Measurements from ENCODE around the gene MCC. TPM values are rescaled to one million over a fixed set of nuclear protein-coding genes. Genes with fewer than 3 reads are reported as not detected.

The MCC gene
- total RNA-seq, 1 experiment from 2014 or later = 7.6 TPM

DNA sequence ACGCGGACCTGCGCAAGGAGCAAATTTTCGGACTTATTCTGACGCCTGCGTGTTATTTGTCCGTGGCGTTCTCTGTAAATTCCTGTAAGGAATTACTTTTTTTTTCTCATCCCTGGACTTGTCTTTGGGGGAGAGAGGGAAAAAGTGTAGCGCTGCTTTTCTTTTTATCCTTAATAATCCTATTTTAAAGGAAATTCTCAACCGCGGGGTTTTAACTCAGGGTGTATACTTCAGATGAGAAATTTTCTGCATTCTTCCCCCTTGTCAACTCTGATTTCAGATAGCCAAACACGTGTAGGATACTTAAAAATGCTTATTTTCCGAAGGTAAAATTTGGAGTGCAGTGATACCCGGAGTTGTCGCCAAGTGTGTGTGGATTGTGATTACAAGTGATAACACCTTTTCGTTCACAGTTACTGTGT is 510.8 kb downstream of the MCC start:
- no peak overlapping the region for H3K27ac ChIP-seq (ENCODE audit: insufficient read length, low read depth, low read length)
- peak overlapping the region; percentile 73 for H3K4me2 ChIP-seq (ENCODE audit: insufficient read depth, insufficient read length, low read length)
- no peaks in the 10 kb centered on the region for H3K27me3 ChIP-seq (ENCODE audit: insufficient read depth, low read length)
- H2BK5ac ChIP-seq (ENCODE audit: insufficient read length, low read length) = no peak overlapping the region
- H4K8ac ChIP-seq (replicated peaks; ENCODE audit: insufficient read length, low read depth, low read length) = no peak overlapping the region
- H4K91ac ChIP-seq (ENCODE audit: insufficient read length, low read depth, low read length) = no peak overlapping the region
- H3K23ac ChIP-seq (ENCODE audit: insufficient read length, low read depth, low read length) = no peak overlapping the region
- WGBS (ENCODE audit: extremely low coverage, insufficient read length, low lambda C conversion rate) = no CpG with 5 or more reads among the region's 16 CpGs
- no peak overlapping the region for H2AK5ac ChIP-seq (ENCODE audit: insufficient read length, low read length)
- DNase-seq = no peak
- no peak overlapping the region for H3K4ac ChIP-seq (ENCODE audit: low read depth, low read length)
- peaks cover 3% of the 10 kb centered on the region; the same call in 1 of the 2 replicates for H3K4me1 ChIP-seq (ENCODE audit: insufficient read depth, low read length)
- no peaks in the 10 kb centered on the region for H4K20me1 ChIP-seq (ENCODE audit: control insufficient read depth, insufficient read depth, insufficient read length)
- H2BK120ac ChIP-seq (ENCODE audit: low read depth, low read length, poor library complexity, severe bottlenecking) = no peak overlapping the region
- H2BK12ac ChIP-seq (ENCODE audit: insufficient read length, low read depth, low read length) = no peak overlapping the region
- no peak overlapping the region for H2AFZ ChIP-seq (ENCODE audit: low read length)
- TF ChIP-seq, protein P1, sequence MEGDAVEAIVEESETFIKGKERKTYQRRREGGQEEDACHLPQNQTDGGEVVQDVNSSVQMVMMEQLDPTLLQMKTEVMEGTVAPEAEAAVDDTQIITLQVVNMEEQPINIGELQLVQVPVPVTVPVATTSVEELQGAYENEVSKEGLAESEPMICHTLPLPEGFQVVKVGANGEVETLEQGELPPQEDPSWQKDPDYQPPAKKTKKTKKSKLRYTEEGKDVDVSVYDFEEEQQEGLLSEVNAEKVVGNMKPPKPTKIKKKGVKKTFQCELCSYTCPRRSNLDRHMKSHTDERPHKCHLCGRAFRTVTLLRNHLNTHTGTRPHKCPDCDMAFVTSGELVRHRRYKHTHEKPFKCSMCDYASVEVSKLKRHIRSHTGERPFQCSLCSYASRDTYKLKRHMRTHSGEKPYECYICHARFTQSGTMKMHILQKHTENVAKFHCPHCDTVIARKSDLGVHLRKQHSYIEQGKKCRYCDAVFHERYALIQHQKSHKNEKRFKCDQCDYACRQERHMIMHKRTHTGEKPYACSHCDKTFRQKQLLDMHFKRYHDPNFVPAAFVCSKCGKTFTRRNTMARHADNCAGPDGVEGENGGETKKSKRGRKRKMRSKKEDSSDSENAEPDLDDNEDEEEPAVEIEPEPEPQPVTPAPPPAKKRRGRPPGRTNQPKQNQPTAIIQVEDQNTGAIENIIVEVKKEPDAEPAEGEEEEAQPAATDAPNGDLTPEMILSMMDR (conservative IDR thresholded peaks at IDR 0.05) = no peak
- peaks cover 8% of the 10 kb centered on the region for H3K23me2 ChIP-seq (ENCODE audit: insufficient read length, low read depth, low read length, poor library complexity, severe bottlenecking)
- peak overlapping the region; percentile 67 for H3K9ac ChIP-seq (ENCODE audit: extremely low read depth, insufficient read length, low read length)
- H3K79me1 ChIP-seq (ENCODE audit: insufficient read depth, low read depth, low read length, poor library complexity, severe bottlenecking) = no peaks in the 10 kb centered on the region
- Mint-ChIP-seq H3K4me3 (peak overlapping the region; percentile 98), H3K27me3 (ENCODE audit: low read depth) (no peaks in the 10 kb centered on the region), H3K36me3 (ENCODE audit: insufficient read depth in 1 of 3, low read depth in 3 of 3) (peaks cover 2 to 15% (median 14%) of the 10 kb centered on the region in 3 experiments; a peak in 5 of 7 replicates), H3K27ac (peak overlapping the region; percentile 98 to 99 (median 98)), H3K9me3 (no peaks in the 10 kb centered on the region; a peak in 1 of 5 replicates), H3K4me1 (peaks cover 34 to 35% of the 10 kb centered on the region in 2 experiments)
- H3K18ac ChIP-seq (ENCODE audit: insufficient read length, low read depth, low read length) = peak overlapping the region; percentile 47
- H3K9me3 ChIP-seq (ENCODE audit: control insufficient read depth, low read depth, low read length) = no peaks in the 10 kb centered on the region
- H3K56ac ChIP-seq (ENCODE audit: insufficient read length, low read depth, low read length) = no peak overlapping the region
- H3K14ac ChIP-seq (ENCODE audit: insufficient read depth, low read length) = peak overlapping the region; percentile 15; the same call in 1 of the 2 replicates
- no peak overlapping the region for H2BK15ac ChIP-seq (ENCODE audit: low read depth, low read length)
- H3K79me2 ChIP-seq (ENCODE audit: insufficient read depth, low read length) = peaks cover 28% of the 10 kb centered on the region; the same call in 1 of the 2 replicates
- H2BK20ac ChIP-seq (ENCODE audit: low read depth, low read length, poor library complexity, severe bottlenecking) = no peak overlapping the region
- no peak overlapping the region for H3T11ph ChIP-seq (ENCODE audit: low read length)
- no peak overlapping the region for H4K5ac ChIP-seq (ENCODE audit: insufficient read length, low read depth, low read length)

Data from H9 (cell line).